ELR (cell line): ENCODE results near the gene ENPP6.

ENCODE experiments used
- DNase-seq: peaks from one replicate; pipeline ENCODE4 v3.0.0-alpha.2; 2015; ENCODE audit warnings: low read depth

The ENPP6 gene

GRCh38 chr4:184190711-184191110 lies 27.0 kb downstream of the ENPP6 start:
- DNase-seq: no peak

- no peak for DNase-seq
Measured at GRCh38 chr4:184189966-184190365, 27.7 kb downstream of the ENPP6 start.

- DNase-seq: no peak
Measured at GRCh38 chr4:184188443-184189400, 29.0 kb downstream of the ENPP6 start.

- no peak for DNase-seq
Measured at GRCh38 chr4:184177271-184177670, 40.4 kb downstream of the ENPP6 start.

GRCh38 chr4:184174571-184175488 lies 42.8 kb downstream of the ENPP6 start:
- no peak for DNase-seq

GRCh38 chr4:184171011-184171410 lies 46.7 kb downstream of the ENPP6 start:
- DNase-seq: peak; percentile 43

- DNase-seq: no peak
Measured at GRCh38 chr4:184169225-184169867, 48.3 kb downstream of the ENPP6 start.

- DNase-seq: peak; percentile 64
Measured at GRCh38 chr4:184168406-184169019, 49.2 kb downstream of the ENPP6 start.

GRCh38 chr4:184167576-184167975 lies 50.1 kb downstream of the ENPP6 start:
- no peak for DNase-seq

GRCh38 chr4:184166736-184167135 lies 50.9 kb downstream of the ENPP6 start:
- no peak for DNase-seq

GRCh38 chr4:184165291-184165690 lies 52.4 kb downstream of the ENPP6 start:
- DNase-seq: peak; percentile 29

GRCh38 chr4:184163813-184164212 lies 53.9 kb downstream of the ENPP6 start:
- peak; percentile 41 for DNase-seq

- DNase-seq: no peak
Measured at GRCh38 chr4:184162596-184162995, 55.1 kb downstream of the ENPP6 start.

- no peak for DNase-seq
Measured at GRCh38 chr4:184157322-184157721, 60.4 kb downstream of the ENPP6 start.

GRCh38 chr4:184156163-184156920 lies 61.3 kb downstream of the ENPP6 start:
- no peak for DNase-seq

GRCh38 chr4:184154199-184154598 lies 63.5 kb downstream of the ENPP6 start:
- no peak for DNase-seq

GRCh38 chr4:184153781-184154180 lies 63.9 kb downstream of the ENPP6 start:
- DNase-seq: no peak

GRCh38 chr4:184151988-184152485 lies 65.6 kb downstream of the ENPP6 start:
- DNase-seq: no peak

GRCh38 chr4:184150102-184150839 lies 67.4 kb downstream of the ENPP6 start:
- DNase-seq: no peak
